Gastroesophageal sphincter (tissue), 3 donors: ENCODE results near the gene QPRT.

Source experiments
- CTCF ChIP-seq, 4 experiments: fragments of 200-600 bp in 2 of 4; fragments of 450-650 bp in 2 of 4; sonication (generic) in 1 of 4; IDR thresholded peaks; one replicate each; pipeline ENCODE4 v1.5.1; 2017 to 2019; ENCODE audit warnings: antibody characterized with exemption in 4 of 4, mild to moderate bottlenecking in 2 of 4, moderate library complexity in 2 of 4
- EP300 ChIP-seq: sonication (generic); formaldehyde crosslinking; IDR thresholded peaks from one replicate; pipeline ENCODE4 v1.6.1; 2017; ENCODE audit warnings: antibody characterized with exemption, mild to moderate bottlenecking
- POLR2A ChIP-seq, 2 donors: fragments of 450-650 bp; IDR thresholded peaks; one replicate each; pipeline ENCODE4 v1.6.1; 2017; ENCODE audit warnings: antibody characterized with exemption in 2 of 2, mild to moderate bottlenecking in 2 of 2, moderate library complexity in 1 of 2
- POLR2AphosphoS5 ChIP-seq: sonication (generic); formaldehyde crosslinking; IDR thresholded peaks from one replicate; pipeline ENCODE4 v1.6.1; 2017; ENCODE audit warnings: antibody characterized with exemption

DNA sequence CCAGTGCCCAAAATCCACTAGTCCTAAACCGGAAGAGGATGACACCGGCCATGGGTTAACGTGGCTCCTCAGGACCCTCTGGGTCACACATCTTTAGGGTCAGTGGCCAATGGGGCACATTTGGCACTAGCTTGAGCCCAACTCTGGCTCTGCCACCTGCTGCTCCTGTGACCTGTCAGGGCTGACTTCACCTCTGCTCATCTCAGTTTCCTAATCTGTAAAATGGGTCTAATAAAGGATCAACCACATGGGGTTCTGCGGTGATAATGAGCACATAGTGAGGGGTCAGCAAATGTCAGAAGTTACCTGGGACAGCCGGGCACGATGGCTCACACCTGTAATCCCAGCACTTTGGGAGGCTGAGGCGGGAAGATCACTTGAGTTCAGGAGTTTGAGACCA lies 18.4 kb downstream of the QPRT start:
- TF ChIP-seq CTCF (IDR thresholded peaks at IDR 0.05) = no peak
- TF ChIP-seq POLR2A (IDR thresholded peaks at IDR 0.05) = no peak
- TF ChIP-seq POLR2AphosphoS5 = no peak
- TF ChIP-seq EP300 = no peak
